GM12891 (cell line): ENCODE data around the gene STARD8.
"Not testable (repeated sequence)": the region's sequence is repeated elsewhere in the genome, so short reads cannot be mapped to it uniquely, and the experiment has no call there.

Source experiments
- PAX5 ChIP-seq: IDR thresholded peaks from 2 replicates; pipeline ENCODE4 v1.6.1; 2011; ENCODE audit warnings: low read length, moderate library complexity, mild to moderate bottlenecking; ENCODE audit not compliant: insufficient read depth, severe bottlenecking
- POLR2A ChIP-seq: IDR thresholded peaks from 2 replicates; pipeline ENCODE4 v1.6.1; 2011; ENCODE audit warnings: low read depth, low read length, control low read depth
- POLR2AphosphoS5 ChIP-seq: IDR thresholded peaks from 2 replicates; pipeline ENCODE4 v1.6.1; 2011; ENCODE audit warnings: low read depth, low read length, control low read depth
- POU2F2 ChIP-seq: IDR thresholded peaks from 2 replicates; pipeline ENCODE4 v1.6.1; 2011; ENCODE audit warnings: low read depth, mild to moderate bottlenecking, control low read depth, low read length, moderate library complexity
- SPI1 ChIP-seq: IDR thresholded peaks from 2 replicates; pipeline ENCODE4 v1.6.1; 2011; ENCODE audit warnings: low read depth, low read length, control low read depth
- TAF1 ChIP-seq: IDR thresholded peaks from 2 replicates; pipeline ENCODE4 v1.6.1; 2011; ENCODE audit warnings: low read depth, low read length, control low read depth

- not testable (repeated sequence) for TF ChIP-seq POLR2A, TAF1, POLR2AphosphoS5, POU2F2, SPI1, PAX5
These were observed 17.5 kb upstream of the STARD8 start for GRCh38 chrX:68629936-68630335.
